Measurements from ENCODE around the gene GCNT2. TPM values are rescaled to one million over a fixed set of nuclear protein-coding genes. Genes with fewer than 3 reads are reported as not detected.
"Not testable (repeated sequence)": the region's sequence is repeated elsewhere in the genome, so short reads cannot be mapped to it uniquely, and the experiment has no call there.

GCNT2 gene
- total RNA-seq, 6 donors from 2014 or later = 18.7 to 97.4 (median 44.5) TPM

GRCh38 chr6:10514049-10514780 lies 6.9 kb upstream of the GCNT2 start:
- Histone ChIP-seq H3K27me3 (no peaks in the 10 kb centered on the region), H3K9me3 (no peaks in the 10 kb centered on the region), H3K4me1 (peaks cover 0 to 7% (median 4%) of the 10 kb centered on the region in 4 donors), H3K36me3 (no peaks in the 10 kb centered on the region), H3K27ac (no peak overlapping the region), H3K4me3 (no peak overlapping the region)
- no peak for ATAC-seq (ENCODE audit: low FRiP score in 2 of 2)
- 66 to 76% methylated on average over 15 of the region's 15 CpGs for WGBS, 2 donors
- TF ChIP-seq CTCF (IDR thresholded peaks at IDR 0.05) = no peak
- TF ChIP-seq EP300 (IDR thresholded peaks at IDR 0.05) = no peak
- no peak for TF ChIP-seq POLR2AphosphoS5 (IDR thresholded peaks at IDR 0.05)
- TF ChIP-seq POLR2A (IDR thresholded peaks at IDR 0.05) = no peak
- DNase-seq = no peak

- Histone ChIP-seq H3K36me3 (no peaks in the 10 kb centered on the region), H3K4me3 (no peak overlapping the region), H3K9me3 (no peaks in the 10 kb centered on the region), H3K27me3 (no peaks in the 10 kb centered on the region), H3K27ac (no peak overlapping the region), H3K4me1 (peaks cover 4 to 21% (median 15%) of the 10 kb centered on the region in 4 donors)
- DNase-seq = no peak
- TF ChIP-seq EP300 (IDR thresholded peaks at IDR 0.05) (no peak), POLR2A (IDR thresholded peaks at IDR 0.05) (no peak), CTCF (IDR thresholded peaks at IDR 0.05) (no peak), POLR2AphosphoS5 (IDR thresholded peaks at IDR 0.05) (no peak)
- ATAC-seq (ENCODE audit: low FRiP score in 2 of 2) = no peak
- WGBS, 2 donors = 86 to 89% methylated on average over 4 of the region's 4 CpGs
Measured at GRCh38 chr6:10516953-10517352, 4.2 kb upstream of the GCNT2 start.

DNA sequence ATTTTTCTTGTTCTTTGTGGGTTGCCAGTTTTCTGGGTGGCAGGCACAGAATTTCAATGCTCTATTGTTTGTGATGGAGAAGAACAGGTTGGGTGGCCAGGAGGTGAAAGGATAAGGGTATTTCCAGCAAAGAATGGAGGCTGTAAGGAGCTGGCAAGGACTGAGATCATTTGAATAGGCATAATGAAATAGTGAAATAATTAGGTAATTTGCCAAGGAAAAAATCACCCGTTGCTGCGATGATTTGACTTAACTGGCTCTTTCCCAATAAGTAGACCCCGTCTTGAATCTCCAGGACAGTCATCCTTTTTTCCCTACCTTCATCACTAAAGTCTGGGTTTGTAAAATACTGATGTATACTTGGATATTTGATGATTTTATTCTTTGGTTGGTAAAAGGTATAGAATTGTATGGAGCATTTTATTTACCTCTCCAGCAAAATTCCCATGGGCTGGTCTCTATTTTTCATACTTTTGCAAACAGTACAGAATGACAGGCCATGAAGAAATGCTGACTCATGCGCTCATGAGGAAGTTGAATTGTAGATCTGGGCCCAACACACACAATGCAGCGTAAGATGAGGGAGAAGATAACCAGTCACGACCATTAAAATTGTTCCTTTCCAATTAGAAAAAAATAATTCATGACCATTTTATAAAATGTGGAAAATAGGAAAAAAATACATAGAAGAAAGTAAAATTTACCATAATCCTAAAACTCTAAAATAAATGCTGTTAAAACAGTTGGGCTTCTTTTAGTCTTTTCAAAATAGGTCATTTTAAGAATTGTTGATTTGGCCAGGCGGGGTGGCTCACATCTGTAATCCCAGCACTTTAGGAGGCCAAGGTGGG lies 2.4 kb upstream of the GCNT2 start:
- ATAC-seq (ENCODE audit: low FRiP score in 2 of 2) = peak in 1 of 2 donors; percentile 63

DNA sequence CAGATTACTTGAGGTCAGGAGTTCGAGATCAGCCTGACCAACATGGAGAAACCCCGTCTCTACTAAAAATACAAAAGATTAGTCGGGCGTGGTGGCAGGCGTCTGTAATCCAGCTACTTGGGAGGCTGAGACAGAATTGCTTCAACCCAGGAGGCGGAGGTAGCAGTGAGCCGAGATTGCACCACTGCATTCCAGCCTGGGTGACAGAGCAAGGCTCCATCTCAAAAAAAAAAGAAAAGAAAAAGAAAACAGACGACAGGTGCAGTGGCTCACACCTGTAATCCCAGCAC lies 1.8 kb upstream of the GCNT2 start:
- DNase-seq; H3K36me3 ChIP-seq; ATAC-seq (ENCODE audit: low FRiP score in 2 of 2); H3K27me3 ChIP-seq; H3K4me3 ChIP-seq; H3K9me3 ChIP-seq: not testable (repeated sequence)
- peak overlapping the region in 3 of 4 donors; percentile 10 to 78 (median 10) for H3K27ac ChIP-seq
- peaks cover 4 to 21% (median 15%) of the 10 kb centered on the region in 4 donors for H3K4me1 ChIP-seq
- WGBS, 2 donors = 56 to 79% methylated on average over 8 of the region's 8 CpGs

More for the DNA sequence above, 2.4 kb upstream of the GCNT2 start:
- Histone ChIP-seq H3K36me3 (no peaks in the 10 kb centered on the region), H3K4me1 (peaks cover 4 to 21% (median 15%) of the 10 kb centered on the region in 4 donors), H3K9me3 (no peaks in the 10 kb centered on the region), H3K4me3 (no peak overlapping the region), H3K27ac (peak overlapping the region in 3 of 4 donors; percentile 10 to 78 (median 10)), H3K27me3 (no peaks in the 10 kb centered on the region)
- WGBS, 2 donors = 54 to 58% methylated on average over 7 of the region's 7 CpGs
- no peak for TF ChIP-seq POLR2AphosphoS5 (IDR thresholded peaks at IDR 0.05)
- TF ChIP-seq CTCF (IDR thresholded peaks at IDR 0.05) = no peak
- no peak for TF ChIP-seq EP300 (IDR thresholded peaks at IDR 0.05)
- no peak for TF ChIP-seq POLR2A (IDR thresholded peaks at IDR 0.05)
- peak in 1 of 2 donors; percentile 45 for DNase-seq

DNA sequence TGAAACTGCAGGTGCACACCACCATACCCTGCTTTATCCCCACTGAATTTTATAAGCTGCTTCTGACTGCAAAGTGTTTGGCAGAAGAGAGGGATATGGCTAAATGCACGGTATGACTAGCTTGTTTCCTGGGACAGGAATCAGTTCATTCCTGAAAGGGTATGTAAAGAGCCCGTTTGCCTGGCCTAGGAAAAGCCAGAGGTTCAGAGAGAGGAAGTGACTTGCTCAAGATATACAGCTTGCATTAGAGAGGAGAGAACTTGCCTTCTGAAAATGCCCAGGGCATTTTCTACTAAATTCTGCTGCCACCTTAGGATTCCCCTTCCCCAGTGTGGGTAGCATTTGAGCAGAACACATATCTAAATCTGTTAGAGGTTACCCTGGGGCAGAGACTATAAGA lies 683 bp upstream of the GCNT2 start:
- Histone ChIP-seq H3K4me3 (peak overlapping the region in 1 of 4 donors; percentile 29), H3K27me3 (no peaks in the 10 kb centered on the region), H3K27ac (peak overlapping the region; percentile 69 to 80 (median 75)), H3K36me3 (no peaks in the 10 kb centered on the region), H3K4me1 (peaks cover 4 to 21% (median 15%) of the 10 kb centered on the region in 4 donors), H3K9me3 (no peaks in the 10 kb centered on the region)
- DNase-seq (no peak), ATAC-seq (ENCODE audit: low FRiP score in 2 of 2) (peak in 1 of 2 donors; percentile 35)
- 34 to 49% methylated on average over 2 of the region's 2 CpGs for WGBS, 2 donors
- TF ChIP-seq CTCF (IDR thresholded peaks at IDR 0.05) (no peak), POLR2AphosphoS5 (IDR thresholded peaks at IDR 0.05) (no peak), POLR2A (IDR thresholded peaks at IDR 0.05) (no peak), EP300 (IDR thresholded peaks at IDR 0.05) (no peak)

All from upper lobe of left lung (tissue), 6 donors.